ENCODE results near the gene ASPRV1. TPM values are rescaled to one million over a fixed set of nuclear protein-coding genes. Genes with fewer than 3 reads are reported as not detected.

ASPRV1 gene
- total RNA-seq, 1 donor from 2014 or later = 0.08 TPM

DNA sequence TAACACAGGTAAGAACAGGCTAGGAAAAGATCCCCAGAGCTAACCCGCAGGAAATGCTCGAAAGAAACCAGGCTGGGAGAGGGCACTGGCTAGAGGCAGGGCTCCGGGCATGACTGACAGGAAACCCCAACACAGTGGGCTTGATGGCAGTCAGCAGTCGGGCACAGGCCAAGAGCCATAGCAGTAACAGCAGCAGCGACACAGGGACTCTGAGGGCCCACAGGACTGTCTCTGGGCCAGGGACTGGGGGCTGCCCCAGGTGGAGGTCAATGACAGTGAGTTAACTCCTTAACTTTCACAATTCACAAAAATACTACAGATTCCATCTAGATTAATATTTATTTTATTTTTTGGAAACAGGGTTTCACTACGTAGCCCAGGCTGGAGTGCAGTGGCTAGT is 37.3 kb upstream of the ASPRV1 start:
- Histone ChIP-seq H3K4me3 (ENCODE audit: low read depth, low read length) (no peak overlapping the region), H3K36me3 (ENCODE audit: control insufficient read depth, insufficient read depth, low read length) (no peaks in the 10 kb centered on the region), H3K27me3 (ENCODE audit: control insufficient read depth, insufficient read depth, low read length) (no peaks in the 10 kb centered on the region)
- no peak for DNase-seq (ENCODE audit: low read depth)
- TF ChIP-seq, protein P1, sequence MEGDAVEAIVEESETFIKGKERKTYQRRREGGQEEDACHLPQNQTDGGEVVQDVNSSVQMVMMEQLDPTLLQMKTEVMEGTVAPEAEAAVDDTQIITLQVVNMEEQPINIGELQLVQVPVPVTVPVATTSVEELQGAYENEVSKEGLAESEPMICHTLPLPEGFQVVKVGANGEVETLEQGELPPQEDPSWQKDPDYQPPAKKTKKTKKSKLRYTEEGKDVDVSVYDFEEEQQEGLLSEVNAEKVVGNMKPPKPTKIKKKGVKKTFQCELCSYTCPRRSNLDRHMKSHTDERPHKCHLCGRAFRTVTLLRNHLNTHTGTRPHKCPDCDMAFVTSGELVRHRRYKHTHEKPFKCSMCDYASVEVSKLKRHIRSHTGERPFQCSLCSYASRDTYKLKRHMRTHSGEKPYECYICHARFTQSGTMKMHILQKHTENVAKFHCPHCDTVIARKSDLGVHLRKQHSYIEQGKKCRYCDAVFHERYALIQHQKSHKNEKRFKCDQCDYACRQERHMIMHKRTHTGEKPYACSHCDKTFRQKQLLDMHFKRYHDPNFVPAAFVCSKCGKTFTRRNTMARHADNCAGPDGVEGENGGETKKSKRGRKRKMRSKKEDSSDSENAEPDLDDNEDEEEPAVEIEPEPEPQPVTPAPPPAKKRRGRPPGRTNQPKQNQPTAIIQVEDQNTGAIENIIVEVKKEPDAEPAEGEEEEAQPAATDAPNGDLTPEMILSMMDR (IDR thresholded peaks at IDR 0.05; ENCODE audit: insufficient read depth, low read length, poor library complexity, severe bottlenecking) = no peak

DNA sequence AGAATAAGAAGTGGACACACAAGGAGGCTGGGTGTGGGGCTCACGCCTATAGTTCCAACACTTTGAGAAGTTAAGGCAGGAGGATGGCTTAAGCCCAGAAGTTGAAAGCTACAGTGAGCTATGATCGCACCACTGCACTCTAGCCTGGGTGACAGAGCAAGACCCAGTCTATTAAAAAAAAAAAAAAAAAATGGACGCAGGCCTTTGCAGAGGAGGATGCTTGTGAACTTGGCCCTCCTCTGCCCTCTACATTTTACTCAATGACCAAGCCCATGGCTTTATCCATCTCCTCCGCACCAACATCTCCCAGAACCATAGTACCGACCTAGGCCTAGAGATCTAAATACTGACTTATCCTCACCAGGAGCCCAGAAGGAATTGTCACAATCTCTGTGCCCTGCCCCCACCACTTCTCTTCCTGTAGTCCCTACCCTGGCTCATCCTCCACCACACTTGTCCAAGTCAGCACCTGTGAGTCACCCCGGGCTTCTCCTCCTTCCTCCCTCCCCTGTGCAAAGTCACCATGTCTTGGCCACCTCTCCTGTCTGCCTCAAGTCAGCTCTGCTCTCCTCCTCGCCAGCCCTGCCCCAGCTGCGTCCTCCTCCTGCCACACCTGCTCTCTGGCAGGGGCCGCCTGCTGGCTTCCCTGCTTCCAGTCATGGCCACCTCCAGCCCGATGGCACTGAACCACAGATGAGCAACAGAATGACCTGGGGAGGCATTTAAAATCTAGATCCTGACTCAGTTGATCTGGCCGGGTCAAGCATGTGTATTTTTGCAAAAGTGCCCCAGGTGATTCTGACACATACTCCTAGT is 35.8 kb upstream of the ASPRV1 start:
- peak; percentile 35 for DNase-seq (ENCODE audit: low read depth)
- TF ChIP-seq, protein P1 (IDR thresholded peaks at IDR 0.05; ENCODE audit: insufficient read depth, low read length, poor library complexity, severe bottlenecking) = no peak
- Histone ChIP-seq H3K36me3 (ENCODE audit: control insufficient read depth, insufficient read depth, low read length) (no peaks in the 10 kb centered on the region), H3K4me3 (ENCODE audit: low read depth, low read length) (no peak overlapping the region), H3K27me3 (ENCODE audit: control insufficient read depth, insufficient read depth, low read length) (no peaks in the 10 kb centered on the region)

DNA sequence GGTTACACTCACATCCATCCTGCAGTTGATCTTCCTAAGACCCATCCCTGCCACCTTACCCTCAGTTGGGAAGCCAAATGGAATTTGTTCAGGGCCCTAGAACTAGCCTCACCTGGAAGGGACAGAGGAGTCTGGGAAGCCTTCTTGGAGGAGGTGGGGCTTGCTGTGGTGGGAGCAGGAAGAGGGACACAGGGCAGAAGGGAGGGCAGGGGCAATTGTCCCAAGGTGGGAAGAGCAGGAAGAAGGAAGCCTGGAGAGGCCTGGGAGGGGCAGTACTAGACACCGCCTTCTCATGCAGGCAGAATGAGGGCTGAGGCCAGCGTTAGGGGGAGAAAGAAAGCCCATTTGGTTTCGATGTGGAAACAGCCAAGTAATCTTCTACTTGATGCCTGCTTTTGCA is 34.1 kb upstream of the ASPRV1 start:
- TF ChIP-seq, protein P1 (IDR thresholded peaks at IDR 0.05; ENCODE audit: insufficient read depth, low read length, poor library complexity, severe bottlenecking) = no peak
- H3K4me3 ChIP-seq (ENCODE audit: low read depth, low read length) = no peak overlapping the region
- H3K36me3 ChIP-seq (ENCODE audit: control insufficient read depth, insufficient read depth, low read length) = no peaks in the 10 kb centered on the region
- no peaks in the 10 kb centered on the region for H3K27me3 ChIP-seq (ENCODE audit: control insufficient read depth, insufficient read depth, low read length)
- no peak for DNase-seq (ENCODE audit: low read depth)

DNA sequence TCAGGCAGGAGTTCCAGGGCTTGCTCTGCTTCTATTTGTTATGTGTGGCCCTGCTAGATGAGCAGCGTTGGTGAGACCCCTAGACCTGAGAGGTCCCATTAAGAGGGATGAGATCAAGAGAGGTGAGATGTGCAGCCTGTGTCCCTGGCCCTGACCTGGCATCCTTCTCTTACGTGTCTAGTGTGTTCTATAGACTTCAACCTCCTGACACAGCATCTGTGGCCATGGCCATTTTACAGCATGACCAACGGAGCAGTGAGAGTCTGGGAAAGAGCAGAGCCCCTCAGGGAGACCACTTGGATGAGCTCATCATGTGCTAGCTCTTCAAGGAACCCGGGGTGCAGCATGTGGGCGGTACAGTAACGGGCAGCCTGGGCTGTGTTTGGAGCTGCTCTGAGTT is 32.7 kb upstream of the ASPRV1 start:
- Histone ChIP-seq H3K4me3 (ENCODE audit: low read depth, low read length) (no peak overlapping the region), H3K27me3 (ENCODE audit: control insufficient read depth, insufficient read depth, low read length) (no peaks in the 10 kb centered on the region), H3K36me3 (ENCODE audit: control insufficient read depth, insufficient read depth, low read length) (no peaks in the 10 kb centered on the region)
- TF ChIP-seq, protein P1 (IDR thresholded peaks at IDR 0.05; ENCODE audit: insufficient read depth, low read length, poor library complexity, severe bottlenecking) = no peak
- DNase-seq (ENCODE audit: low read depth) = no peak

DNA sequence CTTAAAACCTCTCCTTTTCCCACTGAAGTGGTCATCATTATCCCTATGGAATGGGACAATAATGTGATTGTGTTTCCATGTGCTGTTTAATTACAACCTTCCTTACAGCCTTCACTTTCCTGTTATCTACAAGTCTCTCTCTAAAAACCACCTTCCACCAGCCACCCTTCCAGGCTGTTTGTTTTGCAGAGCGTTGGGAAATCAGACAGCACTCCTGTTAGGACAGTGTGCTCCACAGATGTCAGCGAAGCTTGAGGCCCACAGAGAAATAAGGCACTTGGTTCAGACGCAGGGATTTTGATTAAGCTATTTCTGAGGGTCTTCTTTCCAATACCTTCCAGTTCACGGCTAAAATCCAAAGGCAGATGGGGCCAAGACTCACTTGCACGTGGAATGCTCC is 32.3 kb upstream of the ASPRV1 start:
- no peaks in the 10 kb centered on the region for H3K36me3 ChIP-seq (ENCODE audit: control insufficient read depth, insufficient read depth, low read length)
- H3K4me3 ChIP-seq (ENCODE audit: low read depth, low read length) = no peak overlapping the region
- H3K27me3 ChIP-seq (ENCODE audit: control insufficient read depth, insufficient read depth, low read length) = no peaks in the 10 kb centered on the region
- TF ChIP-seq, protein P1 (IDR thresholded peaks at IDR 0.05; ENCODE audit: insufficient read depth, low read length, poor library complexity, severe bottlenecking) = no peak
- no peak for DNase-seq (ENCODE audit: low read depth)

Measured in kidney epithelial cell (primary cell).